Neural progenitor cell (in vitro differentiated cells): ENCODE data around the gene INPP5E. TPM values are rescaled to one million over a fixed set of nuclear protein-coding genes. Genes with fewer than 3 reads are reported as not detected.

ENCODE experiments used
- DNase-seq: peaks from one replicate; pipeline ENCODE4 v3.0.0-alpha.2; 2016; ENCODE audit warnings: low spot score
- H2AFZ ChIP-seq: fragments of 200-600 bp; sonication (generic); replicated peaks from 2 replicates; pipeline ENCODE4 v1.6.1; 2016; ENCODE audit warnings: antibody characterized with exemption
- H3F3A ChIP-seq: fragments of 200-600 bp; sonication (generic); 2 replicates; pipeline ENCODE4 v1.6.1; 2016; ENCODE audit warnings: antibody characterized with exemption, low read depth
- H3K27ac ChIP-seq: fragments of 200-600 bp; sonication (generic); 2 replicates; pipeline ENCODE4 v1.5.1; 2016; ENCODE audit warnings: mild to moderate bottlenecking
- H3K27me3 ChIP-seq: fragments of 200-600 bp; sonication (generic); 2 replicates; pipeline ENCODE4 v1.6.1; 2016; ENCODE audit warnings: mild to moderate bottlenecking, moderate library complexity
- H3K36me3 ChIP-seq: fragments of 200-600 bp; sonication (generic); 2 replicates; pipeline ENCODE4 v1.5.1; 2016
- H3K4me1 ChIP-seq: fragments of 200-600 bp; sonication (generic); 2 replicates; pipeline ENCODE4 v1.6.1; 2016; ENCODE audit warnings: mixed run types
- H3K4me2 ChIP-seq: fragments of 200-600 bp; sonication (generic); 2 replicates; pipeline ENCODE4 v1.6.1; 2016
- H3K4me3 ChIP-seq: fragments of 200-600 bp; sonication (generic); 2 replicates; pipeline ENCODE4 v1.5.1; 2016
- H3K79me2 ChIP-seq: fragments of 200-600 bp; sonication (generic); 2 replicates; pipeline ENCODE4 v1.6.1; 2016; ENCODE audit warnings: low read depth
- H3K9ac ChIP-seq: fragments of 200-600 bp; sonication (generic); 2 replicates; pipeline ENCODE4 v1.6.1; 2016
- H3K9me3 ChIP-seq: fragments of 200-600 bp; sonication (generic); 2 replicates; pipeline ENCODE4 v1.5.1; 2016; ENCODE audit warnings: low read depth
- H4K20me1 ChIP-seq: fragments of 200-600 bp; sonication (generic); 2 replicates; pipeline ENCODE4 v1.6.1; 2016; ENCODE audit warnings: low read depth
- H3K27ac Mint-ChIP-seq: 3 replicates; pipeline ENCODE4 v1.8.0; 2021; ENCODE audit warnings: mixed read lengths
- H3K27me3 Mint-ChIP-seq: 2 replicates; pipeline ENCODE4 v1.8.0; 2022; ENCODE audit warnings: low read depth, mild to moderate bottlenecking, inconsistent platforms, moderate library complexity, mixed read lengths; ENCODE audit not compliant: insufficient read depth
- H3K36me3 Mint-ChIP-seq: 3 replicates; pipeline ENCODE4 v1.8.0; 2021; ENCODE audit warnings: mixed read lengths
- H3K4me1 Mint-ChIP-seq: 3 replicates; pipeline ENCODE4 v1.8.0; 2021; ENCODE audit warnings: mixed read lengths
- H3K4me3 Mint-ChIP-seq: 3 replicates; pipeline ENCODE4 v1.8.0; 2021; ENCODE audit warnings: mild to moderate bottlenecking, moderate library complexity, mixed read lengths
- H3K9me3 Mint-ChIP-seq: 3 replicates; pipeline ENCODE4 v1.8.0; 2020; ENCODE audit warnings: mixed read lengths
- EZH2 ChIP-seq: fragments of 200-600 bp; sonication (generic); IDR thresholded peaks from 2 replicates; pipeline ENCODE4 v1.6.1; 2017; ENCODE audit warnings: antibody characterized with exemption, mild to moderate bottlenecking, moderate library complexity
- EZH2phosphoT487 ChIP-seq: fragments of 200-600 bp; sonication (generic); IDR thresholded peaks from 2 replicates; pipeline ENCODE4 v1.6.1; 2017; ENCODE audit warnings: antibody characterized with exemption
- total RNA-seq: library from RNA; depleted of rRNA; stranded (reverse); fragments of >200 nt; gene quantifications from 2 replicates; pipeline ENCODE4 v1.2.3, GENCODE V29; 2015; ENCODE audit warnings: low replicate concordance
- TF ChIP-seq, protein P1 (sequence below): fragments of 200-600 bp; sonication (generic); IDR thresholded peaks from 2 replicates; pipeline ENCODE4 v1.5.1; 2017; ENCODE audit warnings: antibody characterized with exemption, mild to moderate bottlenecking

Gene INPP5E
- total RNA-seq, 1 donor from 2014 or later, result 8.8 TPM

DNA sequence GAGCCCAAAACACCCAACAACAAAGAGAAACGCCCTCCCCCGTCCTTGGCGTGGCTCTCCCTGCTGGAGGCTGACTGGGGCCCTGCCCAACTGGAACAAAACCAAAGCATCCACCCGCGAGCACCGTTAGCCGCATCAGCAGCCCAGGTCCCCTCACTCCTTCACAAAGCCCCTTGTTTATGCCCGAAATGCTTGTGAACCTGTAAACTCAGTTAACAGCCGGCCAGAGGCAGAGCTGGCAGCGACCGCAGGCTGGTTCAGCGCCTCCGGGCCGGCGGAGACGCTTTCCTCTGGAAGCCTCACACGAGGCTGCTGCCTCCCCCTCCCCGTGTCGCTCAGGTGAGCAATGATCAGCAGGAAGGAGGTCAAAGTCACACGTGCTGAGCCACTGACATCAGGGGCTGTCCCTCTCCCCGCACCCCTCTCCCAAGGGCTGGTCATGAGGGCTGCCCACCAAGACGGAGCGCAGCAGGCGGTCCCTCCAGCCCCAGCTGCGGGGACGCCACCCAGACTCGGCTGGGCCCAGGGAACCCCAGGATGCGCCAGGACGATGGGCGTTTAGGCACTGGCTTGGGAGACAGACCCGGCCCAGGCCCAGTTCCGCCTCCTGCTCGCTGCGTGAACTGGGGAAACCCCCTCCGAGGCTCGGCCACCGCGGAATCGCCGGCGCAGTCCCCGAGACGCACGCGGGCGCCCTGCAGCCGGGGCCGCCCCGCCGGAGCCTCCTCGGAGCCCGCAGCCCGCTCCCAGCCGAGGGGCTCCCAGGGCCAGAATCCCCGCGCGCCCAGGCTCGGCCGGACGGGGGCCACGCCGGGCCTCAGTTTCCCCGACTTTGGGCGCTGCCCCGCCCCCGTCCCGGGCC is 40.2 kb downstream of the INPP5E start:
- Mint-ChIP-seq H3K36me3 (peaks cover 16% of the 10 kb centered on the region), H3K4me3 (peak overlapping the region; percentile 92), H3K4me1 (peaks cover 14% of the 10 kb centered on the region), H3K27me3 (peaks cover 4% of the 10 kb centered on the region), H3K27ac (peak overlapping the region; percentile 39), H3K9me3 (no peaks in the 10 kb centered on the region)
- Histone ChIP-seq H3K27me3 (no peaks in the 10 kb centered on the region), H3K9ac (peak overlapping the region; percentile 84), H3K4me1 (no peaks in the 10 kb centered on the region), H3K27ac (no peak overlapping the region), H4K20me1 (peaks cover 20% of the 10 kb centered on the region), H2AFZ (no peak overlapping the region), H3F3A (peaks cover 18% of the 10 kb centered on the region), H3K4me2 (peak overlapping the region; percentile 85), H3K36me3 (no peaks in the 10 kb centered on the region), H3K4me3 (peak overlapping the region; percentile 99), H3K79me2 (peaks cover 24% of the 10 kb centered on the region), H3K9me3 (no peaks in the 10 kb centered on the region)
- DNase-seq, result peak; percentile 48
- TF ChIP-seq EZH2phosphoT487 (no peak), EZH2 (no peak)
- TF ChIP-seq, protein P1, sequence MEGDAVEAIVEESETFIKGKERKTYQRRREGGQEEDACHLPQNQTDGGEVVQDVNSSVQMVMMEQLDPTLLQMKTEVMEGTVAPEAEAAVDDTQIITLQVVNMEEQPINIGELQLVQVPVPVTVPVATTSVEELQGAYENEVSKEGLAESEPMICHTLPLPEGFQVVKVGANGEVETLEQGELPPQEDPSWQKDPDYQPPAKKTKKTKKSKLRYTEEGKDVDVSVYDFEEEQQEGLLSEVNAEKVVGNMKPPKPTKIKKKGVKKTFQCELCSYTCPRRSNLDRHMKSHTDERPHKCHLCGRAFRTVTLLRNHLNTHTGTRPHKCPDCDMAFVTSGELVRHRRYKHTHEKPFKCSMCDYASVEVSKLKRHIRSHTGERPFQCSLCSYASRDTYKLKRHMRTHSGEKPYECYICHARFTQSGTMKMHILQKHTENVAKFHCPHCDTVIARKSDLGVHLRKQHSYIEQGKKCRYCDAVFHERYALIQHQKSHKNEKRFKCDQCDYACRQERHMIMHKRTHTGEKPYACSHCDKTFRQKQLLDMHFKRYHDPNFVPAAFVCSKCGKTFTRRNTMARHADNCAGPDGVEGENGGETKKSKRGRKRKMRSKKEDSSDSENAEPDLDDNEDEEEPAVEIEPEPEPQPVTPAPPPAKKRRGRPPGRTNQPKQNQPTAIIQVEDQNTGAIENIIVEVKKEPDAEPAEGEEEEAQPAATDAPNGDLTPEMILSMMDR, result no peak

DNA sequence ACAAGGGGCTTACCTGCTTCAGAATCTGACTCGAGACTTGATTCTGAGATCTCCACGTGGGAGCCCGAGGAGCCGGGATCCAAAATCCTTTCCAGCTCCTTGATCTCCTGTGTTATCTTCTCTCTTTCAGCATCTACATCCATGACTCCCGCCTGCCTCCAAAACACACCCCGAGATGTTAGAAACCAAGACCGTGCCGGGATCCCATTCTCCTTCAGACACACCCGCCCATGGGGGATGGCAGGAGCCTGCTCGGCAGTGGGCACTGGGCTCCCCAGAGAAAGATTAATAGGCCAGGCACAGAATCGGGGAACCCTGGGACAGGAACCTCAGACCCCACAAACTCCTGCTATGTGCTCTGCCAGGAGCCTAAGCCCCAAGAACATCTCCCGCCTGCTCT is 41.4 kb downstream of the INPP5E start:
- DNase-seq, result no peak
- Histone ChIP-seq H3F3A (peaks cover 18% of the 10 kb centered on the region), H2AFZ (no peak overlapping the region), H3K9me3 (no peaks in the 10 kb centered on the region), H3K27me3 (no peaks in the 10 kb centered on the region), H3K4me1 (no peaks in the 10 kb centered on the region), H4K20me1 (peaks cover 20% of the 10 kb centered on the region), H3K4me3 (peak overlapping the region; percentile 99), H3K79me2 (peaks cover 24% of the 10 kb centered on the region), H3K4me2 (no peak overlapping the region), H3K27ac (no peak overlapping the region), H3K36me3 (no peaks in the 10 kb centered on the region), H3K9ac (no peak overlapping the region)
- peaks cover 15% of the 10 kb centered on the region for H3K36me3 Mint-ChIP-seq
- no peaks in the 10 kb centered on the region for H3K9me3 Mint-ChIP-seq
- peaks cover 4% of the 10 kb centered on the region for H3K27me3 Mint-ChIP-seq
- peaks cover 14% of the 10 kb centered on the region for H3K4me1 Mint-ChIP-seq
- TF ChIP-seq, protein P1, result no peak
- TF ChIP-seq EZH2phosphoT487 (no peak), EZH2 (no peak)
- no peak overlapping the region for H3K27ac Mint-ChIP-seq
- peak overlapping the region; percentile 92 for H3K4me3 Mint-ChIP-seq

DNA sequence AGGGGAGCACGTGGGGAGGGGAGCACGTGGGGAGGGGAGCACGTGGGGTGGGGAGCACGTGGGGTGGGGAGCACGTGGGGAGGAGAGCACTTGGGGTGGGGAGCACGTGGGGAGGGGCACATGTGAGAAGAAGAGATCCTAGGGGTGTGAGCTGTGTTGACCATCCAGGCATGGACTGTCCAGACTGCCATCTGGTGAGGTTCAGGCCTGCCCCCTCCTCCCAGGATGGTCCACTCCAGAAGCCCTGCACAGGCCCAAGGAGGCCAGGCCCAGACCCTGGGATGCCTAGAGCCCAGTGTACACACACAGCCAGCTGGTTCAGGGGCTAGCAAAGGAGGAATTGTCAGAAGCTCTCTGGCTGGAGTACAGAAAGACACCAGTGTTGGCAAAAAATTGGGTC is 42.0 kb downstream of the INPP5E start:
- Histone ChIP-seq H3K36me3 (no peaks in the 10 kb centered on the region), H3K27me3 (no peaks in the 10 kb centered on the region), H3K9ac (no peak overlapping the region), H4K20me1 (peaks cover 20% of the 10 kb centered on the region), H3K4me1 (no peaks in the 10 kb centered on the region), H3F3A (peaks cover 18% of the 10 kb centered on the region), H3K27ac (no peak overlapping the region), H3K4me3 (no peak overlapping the region), H3K79me2 (peaks cover 24% of the 10 kb centered on the region), H3K9me3 (no peaks in the 10 kb centered on the region), H3K4me2 (no peak overlapping the region), H2AFZ (no peak overlapping the region)
- Mint-ChIP-seq H3K27ac (no peak overlapping the region), H3K4me1 (peaks cover 14% of the 10 kb centered on the region), H3K27me3 (peaks cover 4% of the 10 kb centered on the region), H3K36me3 (peaks cover 14% of the 10 kb centered on the region), H3K4me3 (no peak overlapping the region), H3K9me3 (no peaks in the 10 kb centered on the region)
- no peak for DNase-seq
- TF ChIP-seq EZH2phosphoT487 (no peak), EZH2 (no peak)
- TF ChIP-seq, protein P1, result no peak
